Liver (tissue), 9 donors: ENCODE results near the gene CHRNA9. TPM values are rescaled to one million over a fixed set of nuclear protein-coding genes. Genes with fewer than 3 reads are reported as not detected.

Source experiments
- DNase-seq: peaks from one replicate; pipeline ENCODE4 v3.0.0-alpha.2; 2017; ENCODE audit warnings: low spot score
- H3K27ac ChIP-seq, 2 donors: one replicate each; pipeline ENCODE4 v1.7.0; 2013; ENCODE audit warnings: inconsistent platforms in 2 of 2, low read length in 2 of 2, control low read depth in 1 of 2, low read depth in 1 of 2, mild to moderate bottlenecking in 1 of 2
- H3K27me3 ChIP-seq, 4 donors: one replicate each; pipeline versions ENCODE4 v1.6.1 to v1.7.0; 2013; ENCODE audit warnings: low read length in 3 of 4, inconsistent platforms in 1 of 4, mild to moderate bottlenecking in 1 of 4, moderate library complexity in 1 of 4; ENCODE audit not compliant: control insufficient read depth in 4 of 4, insufficient read depth in 4 of 4
- H3K36me3 ChIP-seq, 4 donors: one replicate each; pipeline versions ENCODE4 v1.6.1 to v1.7.0; 2013; ENCODE audit warnings: low read length in 3 of 4, mild to moderate bottlenecking in 3 of 4, low read depth in 1 of 4, moderate library complexity in 1 of 4; ENCODE audit not compliant: control insufficient read depth in 4 of 4, insufficient read depth in 3 of 4
- H3K4me1 ChIP-seq, 4 donors: one replicate each; pipeline versions ENCODE4 v1.6.1 to v1.7.0; 2013; ENCODE audit warnings: low read length in 3 of 4, mild to moderate bottlenecking in 3 of 4, moderate library complexity in 1 of 4; ENCODE audit not compliant: control insufficient read depth in 4 of 4, insufficient read depth in 4 of 4
- H3K4me3 ChIP-seq, 3 donors: one replicate each; pipeline versions ENCODE4 v1.6.1 to v1.7.0; 2013; ENCODE audit warnings: low read length in 3 of 3, control low read depth in 1 of 3, low read depth in 1 of 3, mild to moderate bottlenecking in 1 of 3
- H3K9ac ChIP-seq, 2 donors: one replicate each; pipeline ENCODE4 v1.7.0; 2013; ENCODE audit warnings: low read length in 2 of 2, mild to moderate bottlenecking in 2 of 2, moderate library complexity in 2 of 2, control low read depth in 1 of 2, low read depth in 1 of 2
- H3K9me3 ChIP-seq, 4 donors: one replicate each; pipeline versions ENCODE4 v1.6.1 to v1.7.0; 2013; ENCODE audit warnings: low read length in 3 of 4; ENCODE audit not compliant: control insufficient read depth in 4 of 4
- EGR1 ChIP-seq, 2 donors: IDR thresholded peaks; 2 replicates each; pipeline ENCODE4 v1.6.1; 2016 to 2018; ENCODE audit warnings: antibody characterized with exemption in 2 of 2, low read depth in 2 of 2
- FOXA1 ChIP-seq: IDR thresholded peaks from 2 replicates; pipeline ENCODE4 v1.6.1; 2016; ENCODE audit warnings: antibody characterized with exemption
- FOXA2 ChIP-seq: IDR thresholded peaks from 2 replicates; pipeline ENCODE4 v1.6.1; 2016; ENCODE audit warnings: antibody characterized with exemption
- GABPA ChIP-seq, 2 donors: IDR thresholded peaks in 1 of 2; conservative IDR thresholded peaks in 1 of 2; 2 replicates each; pipeline ENCODE4 v1.6.1; 2016; ENCODE audit warnings: antibody characterized with exemption in 2 of 2, mild to moderate bottlenecking in 1 of 2, moderate library complexity in 1 of 2
- HNF4A ChIP-seq, 2 donors: conservative IDR thresholded peaks; 2 replicates each; pipeline ENCODE4 v1.6.1; 2016; ENCODE audit warnings: antibody characterized with exemption in 2 of 2, mild to moderate bottlenecking in 2 of 2
- HNF4G ChIP-seq: IDR thresholded peaks from 2 replicates; pipeline ENCODE4 v1.6.1; 2016; ENCODE audit warnings: antibody characterized with exemption
- JUND ChIP-seq, 2 donors: IDR thresholded peaks; 2 replicates each; pipeline ENCODE4 v1.6.1; 2016; ENCODE audit warnings: antibody characterized with exemption in 2 of 2
- NR2F2 ChIP-seq: IDR thresholded peaks from 2 replicates; pipeline ENCODE4 v1.6.1; 2016; ENCODE audit warnings: antibody characterized with exemption
- RAD21 ChIP-seq, 2 donors: IDR thresholded peaks; 2 replicates each; pipeline ENCODE4 v1.6.1; 2016; ENCODE audit warnings: antibody characterized with exemption in 2 of 2, mild to moderate bottlenecking in 2 of 2
- REST ChIP-seq: IDR thresholded peaks from 2 replicates; pipeline ENCODE4 v1.6.1; 2016; ENCODE audit warnings: antibody characterized with exemption, mild to moderate bottlenecking
- RXRA ChIP-seq, 2 donors: IDR thresholded peaks; 2 replicates each; pipeline ENCODE4 v1.6.1; 2017 to 2018; ENCODE audit warnings: antibody characterized with exemption in 2 of 2, mild to moderate bottlenecking in 1 of 2
- SP1 ChIP-seq: IDR thresholded peaks from 2 replicates; pipeline ENCODE4 v1.6.1; 2018; ENCODE audit warnings: antibody characterized with exemption, mild to moderate bottlenecking
- TAF1 ChIP-seq: conservative IDR thresholded peaks from 2 replicates; pipeline ENCODE4 v1.6.1; 2016; ENCODE audit warnings: antibody characterized with exemption, mild to moderate bottlenecking
- YY1 ChIP-seq: IDR thresholded peaks from 2 replicates; pipeline ENCODE4 v1.6.1; 2016; ENCODE audit warnings: antibody characterized with exemption, mild to moderate bottlenecking
- WGBS: extraction: QIAGEN DNeasy Blood & Tissue Kit; methylation state at CpG from one replicate; pipeline ENCODE4 v1.1.7; 2013; 5-methylcytosine and 5-hydroxymethylcytosine counted together
- polyA plus RNA-seq, 2 donors: library from polyadenylated mRNA; stranded (reverse) in 1 of 2; unstranded in 1 of 2; fragments of 200-250 nt in 1 of 2; fragments of >200 nt in 1 of 2; fragmentation: Nextera tagmentation in 1 of 2; extraction: Ambion mirVana in 1 of 2; gene quantifications; one replicate each; pipeline versions ENCODE4 v1.2.1 to v1.2.3, GENCODE V29; 2013 to 2015
- total RNA-seq, 2 donors: library from RNA; depleted of rRNA; stranded (reverse); fragments of >200 nt; gene quantifications; one replicate each; pipeline ENCODE4 v1.2.3, GENCODE V29; 2014
- TF ChIP-seq, protein P1 (sequence below): IDR thresholded peaks from 2 replicates; pipeline ENCODE4 v1.6.1; 2016; ENCODE audit warnings: antibody characterized with exemption
- TF ChIP-seq, protein P2 (sequence below): fragments of 150-350 bp; IDR thresholded peaks from 2 replicates; pipeline ENCODE4 v1.5.1; 2017; ENCODE audit warnings: improper control_type of control experiment, low read depth, low read length; ENCODE audit not compliant: missing input control
- donor health status: healthy.
- donor health status: healthy.
- donor health status: healthy.
- donor health status: healthy.
- donor health status: healthy.

Gene CHRNA9
- total and polyA plus RNA-seq, 4 donors: not detected

GRCh38 chr4:40317916-40318658 is 17.0 kb upstream of the CHRNA9 start:
- no peaks in the 10 kb centered on the region for H3K9me3 ChIP-seq
- TF ChIP-seq TAF1 (no peak), FOXA2 (no peak), HNF4A (conservative IDR thresholded peaks at IDR 0.05) (no peak), JUND (IDR thresholded peaks at IDR 0.05) (no peak), EGR1 (IDR thresholded peaks at IDR 0.05; ENCODE audit: low read depth in 2 of 2) (no peak), RAD21 (IDR thresholded peaks at IDR 0.05) (no peak), REST (no peak), FOXA1 (no peak), SP1 (no peak), YY1 (no peak), HNF4G (no peak), GABPA (IDR thresholded peaks at IDR 0.05 in 1 of 2, conservative IDR thresholded peaks at IDR 0.05 in 1 of 2) (no peak), RXRA (IDR thresholded peaks at IDR 0.05) (no peak), NR2F2 (no peak)
- TF ChIP-seq, protein P1, sequence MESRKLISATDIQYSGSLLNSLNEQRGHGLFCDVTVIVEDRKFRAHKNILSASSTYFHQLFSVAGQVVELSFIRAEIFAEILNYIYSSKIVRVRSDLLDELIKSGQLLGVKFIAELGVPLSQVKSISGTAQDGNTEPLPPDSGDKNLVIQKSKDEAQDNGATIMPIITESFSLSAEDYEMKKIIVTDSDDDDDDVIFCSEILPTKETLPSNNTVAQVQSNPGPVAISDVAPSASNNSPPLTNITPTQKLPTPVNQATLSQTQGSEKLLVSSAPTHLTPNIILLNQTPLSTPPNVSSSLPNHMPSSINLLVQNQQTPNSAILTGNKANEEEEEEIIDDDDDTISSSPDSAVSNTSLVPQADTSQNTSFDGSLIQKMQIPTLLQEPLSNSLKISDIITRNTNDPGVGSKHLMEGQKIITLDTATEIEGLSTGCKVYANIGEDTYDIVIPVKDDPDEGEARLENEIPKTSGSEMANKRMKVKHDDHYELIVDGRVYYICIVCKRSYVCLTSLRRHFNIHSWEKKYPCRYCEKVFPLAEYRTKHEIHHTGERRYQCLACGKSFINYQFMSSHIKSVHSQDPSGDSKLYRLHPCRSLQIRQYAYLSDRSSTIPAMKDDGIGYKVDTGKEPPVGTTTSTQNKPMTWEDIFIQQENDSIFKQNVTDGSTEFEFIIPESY: no peak
- TF ChIP-seq, protein P2, sequence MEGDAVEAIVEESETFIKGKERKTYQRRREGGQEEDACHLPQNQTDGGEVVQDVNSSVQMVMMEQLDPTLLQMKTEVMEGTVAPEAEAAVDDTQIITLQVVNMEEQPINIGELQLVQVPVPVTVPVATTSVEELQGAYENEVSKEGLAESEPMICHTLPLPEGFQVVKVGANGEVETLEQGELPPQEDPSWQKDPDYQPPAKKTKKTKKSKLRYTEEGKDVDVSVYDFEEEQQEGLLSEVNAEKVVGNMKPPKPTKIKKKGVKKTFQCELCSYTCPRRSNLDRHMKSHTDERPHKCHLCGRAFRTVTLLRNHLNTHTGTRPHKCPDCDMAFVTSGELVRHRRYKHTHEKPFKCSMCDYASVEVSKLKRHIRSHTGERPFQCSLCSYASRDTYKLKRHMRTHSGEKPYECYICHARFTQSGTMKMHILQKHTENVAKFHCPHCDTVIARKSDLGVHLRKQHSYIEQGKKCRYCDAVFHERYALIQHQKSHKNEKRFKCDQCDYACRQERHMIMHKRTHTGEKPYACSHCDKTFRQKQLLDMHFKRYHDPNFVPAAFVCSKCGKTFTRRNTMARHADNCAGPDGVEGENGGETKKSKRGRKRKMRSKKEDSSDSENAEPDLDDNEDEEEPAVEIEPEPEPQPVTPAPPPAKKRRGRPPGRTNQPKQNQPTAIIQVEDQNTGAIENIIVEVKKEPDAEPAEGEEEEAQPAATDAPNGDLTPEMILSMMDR: no peak
- H3K4me3 ChIP-seq: no peak overlapping the region
- H3K27ac ChIP-seq: no peak overlapping the region
- no peak for DNase-seq
- peaks cover 0 to 8% (median 2%) of the 10 kb centered on the region in 4 donors for H3K4me1 ChIP-seq
- H3K9ac ChIP-seq: no peak overlapping the region
- WGBS: 95% methylated on average over 10 of the region's 10 CpGs
- no peaks in the 10 kb centered on the region for H3K27me3 ChIP-seq
- no peaks in the 10 kb centered on the region for H3K36me3 ChIP-seq
